Measurements from ENCODE around the gene CTNNBIP1.

DNA sequence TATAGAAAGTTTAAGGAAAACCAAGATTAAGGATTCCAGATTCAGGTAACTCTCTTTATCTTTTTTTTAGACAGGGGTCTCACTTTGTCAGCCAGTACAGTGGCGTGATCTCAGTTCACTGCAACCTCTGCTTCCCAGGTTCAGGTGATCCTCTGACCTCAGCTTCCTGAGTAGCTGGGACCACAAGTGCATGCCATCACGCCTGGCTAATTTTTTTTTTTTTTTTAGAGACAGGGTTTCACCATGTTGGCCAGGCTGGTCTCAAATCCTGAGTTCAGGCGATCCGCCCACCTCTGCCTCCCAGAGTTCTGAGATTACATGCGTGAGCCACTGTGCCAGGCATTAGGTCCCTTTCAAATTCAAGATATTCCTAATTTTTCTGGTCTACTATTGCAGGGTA, 17.2 kb upstream of the CTNNBIP1 start:
- TF ChIP-seq ISL1 (CRISPR knock-in tag; IDR thresholded peaks at IDR 0.05), result no peak
- TF ChIP-seq, protein P1, sequence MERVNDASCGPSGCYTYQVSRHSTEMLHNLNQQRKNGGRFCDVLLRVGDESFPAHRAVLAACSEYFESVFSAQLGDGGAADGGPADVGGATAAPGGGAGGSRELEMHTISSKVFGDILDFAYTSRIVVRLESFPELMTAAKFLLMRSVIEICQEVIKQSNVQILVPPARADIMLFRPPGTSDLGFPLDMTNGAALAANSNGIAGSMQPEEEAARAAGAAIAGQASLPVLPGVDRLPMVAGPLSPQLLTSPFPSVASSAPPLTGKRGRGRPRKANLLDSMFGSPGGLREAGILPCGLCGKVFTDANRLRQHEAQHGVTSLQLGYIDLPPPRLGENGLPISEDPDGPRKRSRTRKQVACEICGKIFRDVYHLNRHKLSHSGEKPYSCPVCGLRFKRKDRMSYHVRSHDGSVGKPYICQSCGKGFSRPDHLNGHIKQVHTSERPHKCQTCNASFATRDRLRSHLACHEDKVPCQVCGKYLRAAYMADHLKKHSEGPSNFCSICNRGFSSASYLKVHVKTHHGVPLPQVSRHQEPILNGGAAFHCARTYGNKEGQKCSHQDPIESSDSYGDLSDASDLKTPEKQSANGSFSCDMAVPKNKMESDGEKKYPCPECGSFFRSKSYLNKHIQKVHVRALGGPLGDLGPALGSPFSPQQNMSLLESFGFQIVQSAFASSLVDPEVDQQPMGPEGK (CRISPR knock-in tag; IDR thresholded peaks at IDR 0.05; ENCODE audit: borderline replicate concordance), result no peak
- TF ChIP-seq BACH2 (CRISPR knock-in tag; IDR thresholded peaks at IDR 0.05; ENCODE audit: borderline replicate concordance), result no peak
- TF ChIP-seq OSR1 (CRISPR knock-in tag; IDR thresholded peaks at IDR 0.05), result no peak
- TF ChIP-seq TOX (CRISPR knock-in tag; IDR thresholded peaks at IDR 0.05; ENCODE audit: borderline replicate concordance), result no peak
